Measurements from ENCODE around the gene OTX1. TPM values are rescaled to one million over a fixed set of nuclear protein-coding genes. Genes with fewer than 3 reads are reported as not detected.

The OTX1 gene
- total and polyA plus RNA-seq, 4 donors, result 0.59 TPM; not detected in 3

GRCh38 chr2:63064661-63065060, 14.0 kb downstream of the OTX1 start:
- Histone ChIP-seq H3K36me3 (ENCODE audit: control insufficient read depth in 4 of 4, insufficient read depth in 3 of 4, low read depth in 1 of 4, low read length in 3 of 4) (no peaks in the 10 kb centered on the region), H3K9me3 (ENCODE audit: control insufficient read depth in 4 of 4, low read length in 3 of 4) (peaks cover 0 to 2% (median 0%) of the 10 kb centered on the region in 4 donors), H3K4me1 (ENCODE audit: control insufficient read depth in 4 of 4, insufficient read depth in 4 of 4, low read length in 3 of 4) (peaks cover 0 to 1% (median 0%) of the 10 kb centered on the region in 4 donors), H3K27me3 (ENCODE audit: control insufficient read depth in 4 of 4, insufficient read depth in 4 of 4, low read length in 3 of 4) (peaks cover 0 to 32% (median 15%) of the 10 kb centered on the region in 4 donors), H3K4me3 (ENCODE audit: low read depth in 1 of 3, low read length in 3 of 3) (no peak overlapping the region), H3K9ac (ENCODE audit: low read depth in 1 of 2, low read length in 2 of 2) (no peak overlapping the region), H3K27ac (ENCODE audit: low read depth in 1 of 2, low read length in 2 of 2) (no peak overlapping the region)
- TF ChIP-seq FOXA2 (IDR thresholded peaks at IDR 0.05), result no peak
- no peak for TF ChIP-seq NR2F2 (IDR thresholded peaks at IDR 0.05)
- TF ChIP-seq RXRA (IDR thresholded peaks at IDR 0.05), result no peak
- no peak for TF ChIP-seq SP1 (IDR thresholded peaks at IDR 0.05)
- DNase-seq (ENCODE audit: low spot score), result no peak
- WGBS, result 63% methylated on average over 4 of the region's 4 CpGs

- Histone ChIP-seq H3K9ac (ENCODE audit: low read depth in 1 of 2, low read length in 2 of 2) (no peak overlapping the region), H3K36me3 (ENCODE audit: control insufficient read depth in 4 of 4, insufficient read depth in 3 of 4, low read depth in 1 of 4, low read length in 3 of 4) (no peaks in the 10 kb centered on the region), H3K27me3 (ENCODE audit: control insufficient read depth in 4 of 4, insufficient read depth in 4 of 4, low read length in 3 of 4) (peaks cover 0 to 23% (median 13%) of the 10 kb centered on the region in 4 donors), H3K4me3 (ENCODE audit: low read depth in 1 of 3, low read length in 3 of 3) (no peak overlapping the region), H3K9me3 (ENCODE audit: control insufficient read depth in 4 of 4, low read length in 3 of 4) (no peaks in the 10 kb centered on the region), H3K4me1 (ENCODE audit: control insufficient read depth in 4 of 4, insufficient read depth in 4 of 4, low read length in 3 of 4) (no peaks in the 10 kb centered on the region), H3K27ac (ENCODE audit: low read depth in 1 of 2, low read length in 2 of 2) (no peak overlapping the region)
- no peak for TF ChIP-seq YY1 (IDR thresholded peaks at IDR 0.05)
- no peak for TF ChIP-seq ATF3 (IDR thresholded peaks at IDR 0.05)
- TF ChIP-seq CTCF (IDR thresholded peaks at IDR 0.05; ENCODE audit: low read depth, low read length, missing input control), result no peak
- TF ChIP-seq FOXA1 (IDR thresholded peaks at IDR 0.05), result no peak
- 51% methylated on average over 3 of the region's 3 CpGs for WGBS
- no peak for DNase-seq (ENCODE audit: low spot score)
Measured at GRCh38 chr2:63066265-63066664, 15.6 kb downstream of the OTX1 start.

GRCh38 chr2:63066838-63067237, 16.2 kb downstream of the OTX1 start:
- H3K4me1 ChIP-seq (ENCODE audit: control insufficient read depth in 4 of 4, insufficient read depth in 4 of 4, low read length in 3 of 4), result no peaks in the 10 kb centered on the region

More at GRCh38 chr2:63066838-63067237, 16.2 kb downstream of the OTX1 start:
- Histone ChIP-seq H3K27me3 (ENCODE audit: control insufficient read depth in 4 of 4, insufficient read depth in 4 of 4, low read length in 3 of 4) (peaks cover 0 to 23% (median 13%) of the 10 kb centered on the region in 4 donors), H3K4me3 (ENCODE audit: low read depth in 1 of 3, low read length in 3 of 3) (no peak overlapping the region), H3K36me3 (ENCODE audit: control insufficient read depth in 4 of 4, insufficient read depth in 3 of 4, low read depth in 1 of 4, low read length in 3 of 4) (no peaks in the 10 kb centered on the region), H3K27ac (ENCODE audit: low read depth in 1 of 2, low read length in 2 of 2) (no peak overlapping the region), H3K9me3 (ENCODE audit: control insufficient read depth in 4 of 4, low read length in 3 of 4) (no peaks in the 10 kb centered on the region), H3K9ac (ENCODE audit: low read depth in 1 of 2, low read length in 2 of 2) (no peak overlapping the region)
- no peak for DNase-seq (ENCODE audit: low spot score)
- WGBS, result 82% methylated on average over 2 of the region's 2 CpGs
- TF ChIP-seq EGR1 (IDR thresholded peaks at IDR 0.05; ENCODE audit: low read depth in 2 of 2), result no peak
- no peak for TF ChIP-seq SP1 (IDR thresholded peaks at IDR 0.05)
- TF ChIP-seq RXRA (IDR thresholded peaks at IDR 0.05), result no peak
- no peak for TF ChIP-seq YY1 (IDR thresholded peaks at IDR 0.05)
- TF ChIP-seq CTCF (IDR thresholded peaks at IDR 0.05; ENCODE audit: low read depth, low read length, missing input control), result no peak
